HG03159 (cell line): ENCODE results near the gene CDC42BPA.
"Not testable (repeated sequence)": the region's sequence is repeated elsewhere in the genome, so short reads cannot be mapped to it uniquely, and the experiment has no call there.

Experiments
- ATAC-seq: cut with Tn5 transposase; IDR thresholded peaks from one replicate; pipeline ENCODE4 v1.9.1; 2021; ENCODE audit warnings: mild to moderate bottlenecking, moderate library complexity; ENCODE audit not compliant: unreplicated experiment

CDC42BPA gene

GRCh38 chr1:226971765-226972164 lies 346.5 kb downstream of the CDC42BPA start:
- no peak for ATAC-seq

DNA sequence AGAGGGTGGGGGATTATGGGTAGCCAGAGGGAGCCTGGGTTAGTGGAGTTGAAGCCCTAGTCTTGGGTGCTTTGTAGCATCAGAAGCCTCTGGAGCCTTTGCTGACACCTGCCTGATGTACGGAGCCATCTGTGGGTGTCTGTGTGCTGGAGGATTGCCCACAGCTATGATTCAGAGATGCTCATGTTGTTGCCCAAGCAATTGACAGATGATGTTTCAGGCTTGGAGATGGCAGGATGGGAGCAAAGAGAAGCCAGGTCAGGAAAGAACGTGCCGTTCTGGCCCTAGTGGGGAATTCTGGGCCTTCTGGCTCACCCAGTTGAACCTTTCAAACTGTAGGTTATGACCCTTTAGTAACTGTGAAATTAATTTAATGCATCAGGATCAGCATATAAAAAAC lies 350.6 kb downstream of the CDC42BPA start:
- ATAC-seq = no peak

GRCh38 chr1:226966683-226967082 lies 351.6 kb downstream of the CDC42BPA start:
- ATAC-seq = no peak

GRCh38 chr1:226965581-226966440 lies 352.5 kb downstream of the CDC42BPA start:
- no peak for ATAC-seq

DNA sequence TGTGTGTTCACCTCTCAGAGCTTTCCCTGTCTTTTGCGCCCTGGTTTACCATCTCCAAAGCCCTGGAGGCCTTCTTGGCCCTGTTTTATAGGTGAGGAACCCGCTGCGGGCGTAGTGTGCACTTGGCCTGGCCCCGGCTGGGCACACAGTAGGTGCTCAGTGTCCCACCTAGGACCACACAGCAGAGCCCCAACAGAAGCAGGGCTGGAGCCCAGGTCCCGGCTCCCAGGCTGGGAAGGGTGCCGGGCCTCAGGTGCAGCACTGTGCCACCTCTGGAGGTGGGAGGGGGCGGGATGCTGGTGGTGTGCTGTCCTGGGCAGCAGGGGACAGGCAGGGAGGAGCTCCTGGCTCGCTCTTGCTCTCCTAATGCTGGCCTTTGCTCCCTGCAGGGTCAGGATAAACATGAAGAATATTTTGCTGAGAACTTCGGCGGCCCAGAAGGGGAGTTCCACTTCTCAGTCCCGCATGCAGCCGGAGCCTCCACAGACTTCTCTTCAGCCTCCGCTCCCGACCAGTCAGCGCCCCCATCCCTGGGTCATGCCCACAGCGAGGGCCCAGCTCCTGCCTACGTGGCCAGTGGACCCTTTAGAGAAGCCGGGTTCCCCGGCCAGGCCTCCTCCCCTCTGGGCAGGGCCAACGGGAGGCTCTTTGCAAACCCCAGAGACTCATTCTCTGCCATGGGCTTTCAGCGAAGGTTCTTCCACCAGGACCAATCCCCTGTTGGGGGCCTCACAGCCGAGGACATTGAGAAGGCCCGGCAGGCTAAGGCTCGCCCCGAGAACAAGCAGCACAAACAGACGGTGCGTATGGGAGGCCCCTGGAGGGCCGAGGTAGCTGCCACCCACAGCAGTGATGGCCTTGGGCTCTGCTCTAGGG lies 353.4 kb downstream of the CDC42BPA start:
- ATAC-seq = no peak

- no peak for ATAC-seq
Measured at GRCh38 chr1:226964068-226964425, 354.2 kb downstream of the CDC42BPA start.

DNA sequence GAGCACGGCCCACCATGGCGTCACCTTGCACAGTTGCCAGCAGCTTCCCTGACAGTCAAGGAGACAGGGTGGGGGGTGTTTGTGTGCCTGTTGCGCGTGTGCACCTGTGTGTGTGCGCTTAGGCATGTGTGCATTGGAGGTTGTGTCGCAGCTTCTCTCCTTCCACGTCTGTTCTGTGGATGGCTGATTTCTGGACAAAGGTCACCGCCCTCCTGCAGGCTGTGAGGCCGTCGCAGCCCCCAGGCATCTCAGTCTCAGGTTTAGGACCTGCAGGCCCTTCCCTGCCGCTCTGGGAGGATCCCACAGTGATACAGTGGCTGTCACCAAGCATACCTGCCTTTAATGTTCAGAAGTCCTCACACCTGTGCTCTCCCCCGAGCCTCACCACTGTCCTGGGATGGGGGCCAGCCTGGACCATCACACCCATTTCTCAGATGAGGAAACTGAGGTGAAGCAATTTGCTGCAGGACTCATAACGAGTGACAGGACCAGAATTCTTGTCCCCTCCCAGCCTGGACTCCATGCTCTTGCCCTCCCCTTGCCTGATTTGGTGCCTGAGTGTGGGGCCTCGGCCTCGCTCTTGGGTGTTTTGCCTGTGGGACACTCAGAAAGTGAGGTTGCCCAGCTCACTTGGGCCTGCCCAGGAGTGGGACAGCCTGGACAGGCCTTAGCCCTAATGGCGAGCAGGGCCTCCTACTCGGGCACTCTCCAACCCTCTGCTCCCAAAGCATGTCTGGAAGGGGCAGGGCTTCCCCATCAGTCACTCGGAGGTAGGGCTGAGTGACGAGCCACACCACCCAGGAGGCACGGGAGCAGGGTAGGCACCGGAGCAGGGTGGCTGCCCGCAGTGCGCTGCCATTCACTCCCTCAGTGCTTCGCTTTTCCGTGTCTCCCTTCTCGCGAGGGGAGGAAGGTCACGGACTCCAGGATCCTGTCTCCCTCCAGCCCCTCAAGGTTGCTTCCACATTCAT lies 355.6 kb downstream of the CDC42BPA start:
- ATAC-seq = no peak

- ATAC-seq = no peak
Measured at GRCh38 chr1:226960944-226961765, 357.1 kb downstream of the CDC42BPA start.

DNA sequence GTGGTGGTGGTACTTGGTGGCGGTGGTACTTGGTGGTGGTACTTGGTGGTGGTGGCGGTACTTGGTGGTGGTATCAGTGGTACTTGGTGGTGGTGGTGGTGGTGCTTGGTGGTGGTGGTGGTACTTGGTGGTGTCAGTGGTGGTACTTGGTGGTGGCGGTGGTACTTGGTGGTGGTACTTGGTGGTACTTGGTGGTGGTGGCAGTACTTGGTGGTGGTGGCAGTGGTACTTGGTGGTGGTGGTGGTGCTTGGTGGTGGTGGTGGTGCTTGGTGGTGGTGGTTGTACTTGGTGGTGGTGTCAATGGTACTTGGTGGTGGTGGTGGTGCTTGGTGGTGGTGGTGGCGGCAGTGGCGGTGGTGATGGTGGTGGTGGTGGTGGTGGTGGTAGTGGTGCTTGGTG lies 358.0 kb downstream of the CDC42BPA start:
- no peak for ATAC-seq

GRCh38 chr1:226958300-226958699 lies 360.0 kb downstream of the CDC42BPA start:
- ATAC-seq = no peak

GRCh38 chr1:226957714-226958113 lies 360.6 kb downstream of the CDC42BPA start:
- ATAC-seq = no peak

DNA sequence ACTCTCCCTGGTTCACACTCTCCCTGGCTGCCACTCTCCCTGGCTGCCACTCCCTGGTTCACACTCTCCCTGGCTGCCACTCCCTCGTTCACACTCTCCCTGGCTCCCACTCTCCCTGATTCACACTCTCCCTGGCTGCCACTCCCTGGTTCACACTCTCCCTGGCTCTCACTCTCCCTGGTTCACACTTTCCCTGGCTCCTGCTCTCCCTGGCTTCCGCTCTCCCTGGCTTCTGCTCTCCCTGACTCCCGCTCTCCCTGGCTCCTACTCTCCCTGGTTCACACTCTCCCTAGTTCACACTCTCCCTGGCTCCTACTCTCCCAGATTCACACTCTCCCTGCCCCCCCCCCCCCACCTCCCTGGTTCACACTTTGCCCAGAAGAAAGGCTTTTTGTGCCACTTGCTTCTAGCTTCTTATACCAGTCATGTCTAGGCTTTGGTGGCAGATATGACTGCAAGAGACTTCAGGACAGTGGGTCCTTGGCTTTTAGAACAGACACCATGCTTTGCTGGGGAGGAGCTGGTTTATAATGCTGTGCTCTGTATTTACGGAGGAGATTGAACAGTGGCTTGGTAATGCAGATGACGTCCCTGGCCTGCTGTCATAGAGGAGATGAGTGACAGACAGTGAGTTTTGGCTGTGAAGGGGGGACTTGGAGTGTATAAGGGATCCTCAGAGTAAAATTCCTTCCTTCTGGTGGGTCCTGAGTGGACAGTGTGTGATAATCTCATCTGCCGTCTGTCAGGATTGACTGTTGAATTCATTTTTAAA lies 361.2 kb downstream of the CDC42BPA start:
- ATAC-seq = no peak

GRCh38 chr1:226955857-226956256 lies 362.4 kb downstream of the CDC42BPA start:
- ATAC-seq = not testable (repeated sequence)

DNA sequence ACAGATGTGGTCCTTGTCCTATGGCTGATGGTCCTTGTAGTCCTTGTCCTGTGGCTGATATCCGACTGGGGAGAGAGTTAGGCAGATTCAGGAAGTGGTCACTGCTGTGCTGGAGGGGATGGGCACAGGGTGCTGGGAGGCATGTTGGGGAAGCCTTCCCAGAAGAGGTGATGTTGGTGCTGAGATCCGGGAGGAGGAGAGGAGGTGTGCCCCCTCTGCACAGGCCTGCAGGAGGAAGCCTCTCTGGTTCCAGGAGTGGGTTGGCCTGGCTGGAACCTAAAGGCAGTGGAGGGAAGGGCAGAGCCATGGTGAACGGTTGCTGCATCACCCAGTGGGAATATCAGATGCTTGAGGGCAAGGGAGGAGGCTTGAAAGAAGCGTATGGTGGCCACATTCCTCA lies 363.5 kb downstream of the CDC42BPA start:
- no peak for ATAC-seq

- ATAC-seq = no peak
Measured at GRCh38 chr1:226954337-226954736, 364.0 kb downstream of the CDC42BPA start.

DNA sequence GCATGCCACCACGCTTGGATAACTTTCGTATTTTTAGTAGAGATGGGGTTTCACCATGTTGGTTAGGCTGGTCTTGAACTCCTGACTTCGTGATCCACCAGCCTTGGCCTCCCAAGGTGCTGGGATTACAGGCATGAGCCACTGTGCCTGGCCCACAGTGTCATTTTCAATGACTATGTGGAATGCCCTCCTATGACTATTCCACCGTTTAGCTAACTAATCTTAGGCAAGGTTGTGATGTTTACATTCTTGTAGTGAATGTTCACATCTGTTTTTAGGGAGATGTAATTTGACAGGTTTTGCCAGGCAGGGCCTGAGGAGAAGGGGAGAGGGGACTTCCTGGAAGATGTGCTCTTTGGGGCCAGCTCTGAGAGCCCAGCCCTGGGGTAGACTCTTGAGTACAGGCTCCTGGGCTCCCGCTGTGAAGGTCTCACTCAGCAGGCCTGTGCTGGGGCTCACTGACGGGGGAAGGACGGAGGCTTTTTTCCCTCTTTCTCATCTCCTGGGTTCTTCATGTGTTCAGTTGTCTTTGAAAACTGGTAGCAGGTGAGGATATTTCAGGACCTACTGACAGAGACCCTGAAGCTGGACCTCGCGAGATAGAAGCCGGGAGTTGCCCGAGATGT lies 365.0 kb downstream of the CDC42BPA start:
- ATAC-seq = no peak

DNA sequence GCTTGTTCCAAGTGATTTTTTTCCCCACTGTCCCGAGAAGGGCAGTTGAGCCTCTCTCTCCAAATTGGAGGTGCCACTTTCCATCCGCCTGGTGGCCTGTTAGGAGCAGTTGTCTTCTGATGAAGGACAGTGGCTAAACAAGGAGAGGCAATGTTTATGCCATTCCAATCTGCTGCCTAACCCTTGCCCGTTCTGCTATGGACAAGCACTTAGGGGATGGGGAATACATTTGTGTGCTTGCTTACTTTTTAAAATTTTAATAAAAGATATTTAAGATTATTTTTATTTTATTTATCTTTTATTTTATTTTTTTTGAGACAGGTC lies 366.2 kb downstream of the CDC42BPA start:
- no peak for ATAC-seq

DNA sequence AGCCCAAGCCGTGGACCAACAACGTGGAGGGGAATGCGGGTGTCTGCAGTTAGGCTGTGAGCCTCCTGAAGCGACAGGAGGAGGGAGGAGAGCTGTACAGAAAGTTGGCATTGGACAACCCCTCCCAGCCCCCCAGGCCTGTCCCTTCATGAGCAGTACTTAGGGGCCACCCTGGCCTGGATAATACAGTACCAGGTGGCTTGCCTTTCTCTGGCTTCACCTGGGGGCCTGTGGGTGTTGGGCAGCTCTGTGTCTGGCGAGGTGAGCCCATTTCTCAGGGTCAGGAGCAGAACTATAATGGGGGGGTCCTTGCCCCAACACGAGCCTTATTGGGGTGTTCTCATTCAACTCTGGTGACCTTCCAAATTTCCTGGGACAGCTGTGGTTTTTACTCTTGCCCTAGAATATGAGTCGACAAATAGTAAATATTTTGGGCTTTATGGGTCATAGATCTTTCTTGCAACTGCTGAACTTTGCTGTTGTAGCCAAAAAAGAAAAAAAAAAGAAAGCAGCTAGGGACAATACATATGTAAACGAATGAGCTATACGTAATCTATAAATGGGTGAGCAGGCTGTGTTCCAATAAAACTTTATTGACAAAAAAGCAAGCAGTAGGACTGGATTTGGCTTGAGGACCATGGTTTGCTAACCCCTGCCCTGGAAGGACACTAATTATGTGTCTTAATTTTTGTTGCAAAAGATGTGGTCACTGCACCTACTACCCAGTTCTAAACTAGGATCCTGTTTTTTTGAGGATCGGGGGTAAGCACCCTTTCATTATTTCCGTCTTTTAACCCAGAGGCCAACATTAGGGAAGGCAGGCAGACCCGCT lies 366.8 kb downstream of the CDC42BPA start:
- ATAC-seq = no peak
